Suppressor macrophage treated with lipopolysaccharide for 1 hour (primary cell): ENCODE data around the gene LAMA2.
A peak's percentile ranks its signal among the peaks of the same experiment; 100 is the strongest.

Experiments used
- DNase-seq, 3 donors: peaks; one replicate each; pipeline ENCODE4 v3.0.0-alpha.2; 2020 to 2022

LAMA2 gene

GRCh38 chr6:129335792-129336191, 452.9 kb downstream of the LAMA2 start:
- no peak for DNase-seq

GRCh38 chr6:129338683-129339082, 455.7 kb downstream of the LAMA2 start:
- DNase-seq = no peak

- no peak for DNase-seq
Measured at GRCh38 chr6:129340983-129341382, 458.0 kb downstream of the LAMA2 start.

GRCh38 chr6:129342243-129342642, 459.3 kb downstream of the LAMA2 start:
- DNase-seq = no peak

- DNase-seq = no peak
Measured at GRCh38 chr6:129342796-129343195, 459.9 kb downstream of the LAMA2 start.

- no peak for DNase-seq
Measured at GRCh38 chr6:129344379-129344778, 461.4 kb downstream of the LAMA2 start.

- no peak for DNase-seq
Measured at GRCh38 chr6:129345890-129346289, 463.0 kb downstream of the LAMA2 start.

GRCh38 chr6:129346964-129347363, 464.0 kb downstream of the LAMA2 start:
- no peak for DNase-seq

- no peak for DNase-seq
Measured at GRCh38 chr6:129350278-129350677, 467.3 kb downstream of the LAMA2 start.

GRCh38 chr6:129351807-129352206, 468.9 kb downstream of the LAMA2 start:
- DNase-seq = no peak

- DNase-seq = no peak
Measured at GRCh38 chr6:129353067-129353466, 470.1 kb downstream of the LAMA2 start.

GRCh38 chr6:129356129-129356528, 473.2 kb downstream of the LAMA2 start:
- no peak for DNase-seq

- DNase-seq = no peak
Measured at GRCh38 chr6:129359811-129360681, 477.1 kb downstream of the LAMA2 start.

GRCh38 chr6:129360682-129360955, 477.7 kb downstream of the LAMA2 start:
- DNase-seq = no peak

- DNase-seq = no peak
Measured at GRCh38 chr6:129364037-129364436, 481.1 kb downstream of the LAMA2 start.

- no peak for DNase-seq
Measured at GRCh38 chr6:129364767-129365166, 481.8 kb downstream of the LAMA2 start.

- DNase-seq = no peak
Measured at GRCh38 chr6:129368076-129368475, 485.1 kb downstream of the LAMA2 start.

GRCh38 chr6:129368970-129369369, 486.0 kb downstream of the LAMA2 start:
- DNase-seq = no peak

- no peak for DNase-seq
Measured at GRCh38 chr6:129369737-129370136, 486.8 kb downstream of the LAMA2 start.

GRCh38 chr6:129370268-129370916, 487.5 kb downstream of the LAMA2 start:
- peak; percentile 46 to 56 (median 54) for DNase-seq

- DNase-seq = no peak
Measured at GRCh38 chr6:129381885-129382284, 498.9 kb downstream of the LAMA2 start.

- DNase-seq = no peak
Measured at GRCh38 chr6:129382916-129383315, 500.0 kb downstream of the LAMA2 start.

GRCh38 chr6:129385117-129385516, 502.2 kb downstream of the LAMA2 start:
- DNase-seq = no peak

GRCh38 chr6:129390900-129391299, 508.0 kb downstream of the LAMA2 start:
- no peak for DNase-seq

- DNase-seq = peak; percentile 57 to 81 (median 79)
Measured at GRCh38 chr6:129393654-129394053, 510.7 kb downstream of the LAMA2 start.
